Sigmoid colon (tissue), 7 donors: ENCODE results near the gene ZCCHC14. TPM values are rescaled to one million over a fixed set of nuclear protein-coding genes. Genes with fewer than 3 reads are reported as not detected.
A peak's percentile ranks its signal among the peaks of the same experiment; 100 is the strongest.

Source experiments
- DNase-seq: peaks from one replicate; pipeline ENCODE4 v3.0.0-alpha.2; 2019
- H3K27ac ChIP-seq, 4 donors: fragments of 200-600 bp; sonication (generic); one replicate each; pipeline ENCODE4 v1.5.1; 2016 to 2019; ENCODE audit warnings: mild to moderate bottlenecking in 1 of 4
- H3K27me3 ChIP-seq, 3 donors: fragments of 200-600 bp; sonication (generic); one replicate each; pipeline ENCODE4 v1.5.1; 2019; ENCODE audit warnings: mild to moderate bottlenecking in 1 of 3
- H3K36me3 ChIP-seq, 4 donors: fragments of 200-600 bp; sonication (generic); one replicate each; pipeline ENCODE4 v1.5.1; 2016 to 2019
- H3K4me1 ChIP-seq, 4 donors: fragments of 200-600 bp; sonication (generic); one replicate each; pipeline ENCODE4 v1.5.1; 2017 to 2019
- H3K4me3 ChIP-seq, 4 donors: fragments of 200-600 bp; sonication (generic); one replicate each; pipeline ENCODE4 v1.5.1; 2017 to 2019; ENCODE audit warnings: mild to moderate bottlenecking in 2 of 4, moderate library complexity in 1 of 4
- H3K9me3 ChIP-seq, 4 donors: fragments of 200-600 bp in 3 of 4; sonication (generic) in 3 of 4; one replicate each; pipeline versions ENCODE4 v1.5.1 to v1.6.1; 2013 to 2019
- EP300 ChIP-seq, 4 donors: sonication (generic); formaldehyde crosslinking; IDR thresholded peaks; one replicate each; pipeline ENCODE4 v1.6.1; 2017; ENCODE audit warnings: antibody characterized with exemption in 4 of 4
- POLR2A ChIP-seq, 2 donors: fragments of 450-650 bp; IDR thresholded peaks; one replicate each; pipeline ENCODE4 v1.6.1; 2016; ENCODE audit warnings: antibody characterized with exemption in 2 of 2, mild to moderate bottlenecking in 2 of 2, moderate library complexity in 2 of 2
- POLR2AphosphoS5 ChIP-seq, 4 donors: sonication (generic); formaldehyde crosslinking; IDR thresholded peaks; one replicate each; pipeline ENCODE4 v1.6.1; 2017; ENCODE audit warnings: antibody characterized with exemption in 4 of 4
- WGBS, 2 donors: extraction: QIAGEN DNeasy Blood & Tissue Kit; methylation state at CpG; one replicate each; pipeline ENCODE4 v1.1.7; 2013; 5-methylcytosine and 5-hydroxymethylcytosine counted together
- intact Hi-C: fragments of 100-400 bp; cut with DNase I; formaldehyde crosslinking; loops from one replicate; pipeline ENCODE4 v1.15.1; 2023
- polyA plus RNA-seq, 3 donors: library from polyadenylated mRNA; stranded (reverse); fragments of 200-250 nt; gene quantifications; one replicate each; pipeline ENCODE4 v1.2.3, GENCODE V29; 2013
- total RNA-seq, 4 donors: library from RNA; depleted of rRNA; stranded (reverse); fragments of >200 nt; gene quantifications; one replicate each; pipeline ENCODE4 v1.1.0, GENCODE V29; 2016
- TF ChIP-seq, protein P1 (sequence below), 4 experiments: fragments of 450-650 bp in 3 of 4; fragments of 200-600 bp in 1 of 4; IDR thresholded peaks; one replicate each; pipeline ENCODE4 v1.5.1; 2016 to 2019; ENCODE audit warnings: antibody characterized with exemption in 4 of 4, mild to moderate bottlenecking in 3 of 4, moderate library complexity in 2 of 4
- donor health status: healthy with polysubstance abuse.
- donor health status: Bipolar disorder and iron deficiency.
- donor health status: healthy.

ZCCHC14 gene
- total and polyA plus RNA-seq, 7 donors, result 6.0 to 23.8 (median 11.8) TPM

GRCh38 chr16:87466975-87467501, 25.8 kb downstream of the ZCCHC14 start:
- Histone ChIP-seq H3K36me3 (no peaks in the 10 kb centered on the region), H3K4me1 (peaks cover 0 to 76% (median 62%) of the 10 kb centered on the region in 4 donors), H3K27me3 (no peaks in the 10 kb centered on the region), H3K9me3 (no peaks in the 10 kb centered on the region), H3K4me3 (no peak overlapping the region), H3K27ac (peak overlapping the region; percentile 87 to 98 (median 90))
- 85 to 89% methylated on average over 8 of the region's 8 CpGs for WGBS, 2 donors
- no peak for DNase-seq
- intact Hi-C loops, result no loop called here
- TF ChIP-seq POLR2AphosphoS5 (IDR thresholded peaks at IDR 0.05), result no peak
- TF ChIP-seq, protein P1, sequence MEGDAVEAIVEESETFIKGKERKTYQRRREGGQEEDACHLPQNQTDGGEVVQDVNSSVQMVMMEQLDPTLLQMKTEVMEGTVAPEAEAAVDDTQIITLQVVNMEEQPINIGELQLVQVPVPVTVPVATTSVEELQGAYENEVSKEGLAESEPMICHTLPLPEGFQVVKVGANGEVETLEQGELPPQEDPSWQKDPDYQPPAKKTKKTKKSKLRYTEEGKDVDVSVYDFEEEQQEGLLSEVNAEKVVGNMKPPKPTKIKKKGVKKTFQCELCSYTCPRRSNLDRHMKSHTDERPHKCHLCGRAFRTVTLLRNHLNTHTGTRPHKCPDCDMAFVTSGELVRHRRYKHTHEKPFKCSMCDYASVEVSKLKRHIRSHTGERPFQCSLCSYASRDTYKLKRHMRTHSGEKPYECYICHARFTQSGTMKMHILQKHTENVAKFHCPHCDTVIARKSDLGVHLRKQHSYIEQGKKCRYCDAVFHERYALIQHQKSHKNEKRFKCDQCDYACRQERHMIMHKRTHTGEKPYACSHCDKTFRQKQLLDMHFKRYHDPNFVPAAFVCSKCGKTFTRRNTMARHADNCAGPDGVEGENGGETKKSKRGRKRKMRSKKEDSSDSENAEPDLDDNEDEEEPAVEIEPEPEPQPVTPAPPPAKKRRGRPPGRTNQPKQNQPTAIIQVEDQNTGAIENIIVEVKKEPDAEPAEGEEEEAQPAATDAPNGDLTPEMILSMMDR (IDR thresholded peaks at IDR 0.05), result no peak
- TF ChIP-seq EP300 (IDR thresholded peaks at IDR 0.05), result no peak
- TF ChIP-seq POLR2A (IDR thresholded peaks at IDR 0.05), result no peak

DNA sequence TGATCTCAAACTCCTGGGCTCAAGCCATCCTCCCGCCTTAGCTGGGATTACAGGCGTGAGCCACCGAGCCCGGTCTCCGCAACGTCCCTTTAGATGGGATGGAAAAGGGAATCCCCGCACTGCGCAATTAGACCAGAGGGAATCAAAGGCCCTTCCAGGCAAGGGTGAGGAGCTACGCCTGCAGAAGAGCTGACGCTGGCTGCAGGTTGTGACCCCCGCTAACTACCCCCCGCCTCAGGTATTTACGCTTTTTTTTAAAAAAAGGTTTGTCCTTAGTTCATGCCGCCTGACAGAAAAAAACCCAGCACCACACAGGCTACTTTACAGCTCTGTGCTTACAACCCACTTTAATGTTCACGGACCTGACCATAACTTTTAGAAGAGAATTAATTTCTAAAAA, 26.9 kb downstream of the ZCCHC14 start:
- DNase-seq, result no peak
- no peak overlapping the region for H3K4me3 ChIP-seq
- intact Hi-C loops, result loop anchor here (2.0 kb wide), 1 partner anchor 27 kb away; the partner anchor contains the start of gene ZCCHC14
- TF ChIP-seq, protein P1 (IDR thresholded peaks at IDR 0.05), result no peak
- no peak for TF ChIP-seq EP300 (IDR thresholded peaks at IDR 0.05)
- TF ChIP-seq POLR2A (IDR thresholded peaks at IDR 0.05), result no peak
- no peak for TF ChIP-seq POLR2AphosphoS5 (IDR thresholded peaks at IDR 0.05)
- 85 to 86% methylated on average over 15 of the region's 15 CpGs for WGBS, 2 donors
- no peaks in the 10 kb centered on the region for H3K9me3 ChIP-seq
- H3K27ac ChIP-seq, result peak overlapping the region; percentile 87 to 98 (median 90)
- no peaks in the 10 kb centered on the region for H3K27me3 ChIP-seq
- peaks cover 0 to 77% (median 60%) of the 10 kb centered on the region in 4 donors for H3K4me1 ChIP-seq
- no peaks in the 10 kb centered on the region for H3K36me3 ChIP-seq

GRCh38 chr16:87465306-87465705, 27.5 kb downstream of the ZCCHC14 start:
- intact Hi-C loops, result loop anchor here (2.0 kb wide), 1 partner anchor 27 kb away; the partner anchor contains the start of gene ZCCHC14
- Histone ChIP-seq H3K4me1 (peaks cover 0 to 73% (median 59%) of the 10 kb centered on the region in 4 donors), H3K27ac (peak overlapping the region; percentile 87 to 98 (median 90)), H3K27me3 (no peaks in the 10 kb centered on the region), H3K4me3 (peak overlapping the region in 2 of 4 donors; percentile 9 to 24), H3K36me3 (no peaks in the 10 kb centered on the region), H3K9me3 (no peaks in the 10 kb centered on the region)
- DNase-seq, result peak; percentile 96
- TF ChIP-seq POLR2A (IDR thresholded peaks at IDR 0.05) (no peak), EP300 (IDR thresholded peaks at IDR 0.05) (peak; percentile 30 to 93 (median 56)), POLR2AphosphoS5 (IDR thresholded peaks at IDR 0.05) (peak; percentile 65 to 94 (median 74))
- 28% methylated on average over 8 of the region's 8 CpGs for WGBS, 2 donors

DNA sequence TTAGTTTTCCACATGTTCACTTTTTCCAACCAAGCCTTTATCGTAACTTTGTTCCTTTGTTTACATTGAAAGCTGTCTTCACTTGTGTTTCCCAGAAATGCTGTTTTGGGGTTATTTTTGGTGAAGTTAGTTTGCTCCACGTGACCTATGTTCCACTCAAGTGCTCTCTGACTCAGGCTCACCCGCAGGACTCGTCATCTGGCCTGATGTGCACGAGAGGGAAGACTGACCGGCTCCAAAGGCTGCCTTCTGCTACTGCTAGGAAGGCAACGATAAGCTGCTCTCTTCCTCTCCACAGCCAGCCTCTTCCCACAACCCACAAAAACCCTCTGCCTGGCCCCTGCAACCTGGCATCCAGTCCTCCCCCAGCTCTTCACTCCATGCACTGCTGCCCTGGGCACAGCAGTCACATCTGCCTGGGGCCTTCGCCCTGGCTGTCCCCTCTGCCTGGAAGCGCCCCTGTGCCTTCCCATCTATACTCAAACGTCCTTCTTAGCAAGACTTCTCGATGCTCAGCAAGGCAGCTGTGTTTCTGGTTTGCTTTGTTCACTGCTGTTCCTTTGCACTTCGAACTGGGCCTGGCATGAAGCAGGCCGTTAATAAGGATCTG, 28.0 kb downstream of the ZCCHC14 start:
- peak overlapping the region; percentile 2 to 24 (median 6) for H3K4me3 ChIP-seq
- peak overlapping the region; percentile 87 to 98 (median 90) for H3K27ac ChIP-seq
- H3K9me3 ChIP-seq, result no peaks in the 10 kb centered on the region
- peaks cover 0 to 2% (median 0%) of the 10 kb centered on the region in 4 donors for H3K36me3 ChIP-seq
- intact Hi-C loops, result loop anchor here (2.0 to 5.0 kb wide), 2 partner anchors 28 to 72 kb away; partner anchors contain the start of genes MAP1LC3B and ZCCHC14
- no peak for TF ChIP-seq POLR2A (IDR thresholded peaks at IDR 0.05)
- peak; percentile 42 to 92 (median 60) for TF ChIP-seq POLR2AphosphoS5 (IDR thresholded peaks at IDR 0.05)
- peak; percentile 59 to 96 (median 66) for TF ChIP-seq EP300 (IDR thresholded peaks at IDR 0.05)
- TF ChIP-seq, protein P1 (IDR thresholded peaks at IDR 0.05), result no peak
- peak; percentile 94 for DNase-seq
- no peaks in the 10 kb centered on the region for H3K27me3 ChIP-seq
- H3K4me1 ChIP-seq, result peaks cover 0 to 72% (median 59%) of the 10 kb centered on the region in 4 donors
- WGBS, 2 donors, result 23 to 42% methylated on average over 13 of the region's 13 CpGs
